Ishikawa (cell line): ENCODE data around the gene PIMREG.

Experiments
- CEBPB ChIP-seq: IDR thresholded peaks from 2 replicates; pipeline ENCODE4 v1.6.1; 2012
- CREB1 ChIP-seq: IDR thresholded peaks from 2 replicates; pipeline ENCODE4 v1.6.1; 2012; ENCODE audit warnings: low read depth
- EGR1 ChIP-seq: IDR thresholded peaks from 2 replicates; pipeline ENCODE4 v1.6.1; 2012
- EP300 ChIP-seq: IDR thresholded peaks from 2 replicates; pipeline ENCODE4 v1.6.1; 2012; ENCODE audit warnings: borderline replicate concordance
- FOXM1 ChIP-seq: IDR thresholded peaks from 2 replicates; pipeline ENCODE4 v1.6.1; 2012; ENCODE audit warnings: low read depth, borderline replicate concordance
- NFIC ChIP-seq: IDR thresholded peaks from 2 replicates; pipeline ENCODE4 v1.6.1; 2012
- RAD21 ChIP-seq: IDR thresholded peaks from 2 replicates; pipeline ENCODE4 v1.6.1; 2012; ENCODE audit warnings: low read depth
- TAF1 ChIP-seq: IDR thresholded peaks from 2 replicates; pipeline ENCODE4 v1.6.1; 2012; ENCODE audit warnings: low read depth, mild to moderate bottlenecking
- TCF12 ChIP-seq: IDR thresholded peaks from 2 replicates; pipeline ENCODE4 v1.6.1; 2012; ENCODE audit warnings: low read depth
- TEAD4 ChIP-seq: IDR thresholded peaks from 2 replicates; pipeline ENCODE4 v1.6.1; 2012
- YY1 ChIP-seq: IDR thresholded peaks from 2 replicates; pipeline ENCODE4 v1.6.1; 2012; ENCODE audit warnings: low read depth
- ZBTB7A ChIP-seq: IDR thresholded peaks from 2 replicates; pipeline ENCODE4 v1.6.1; 2012; ENCODE audit warnings: low read depth
- TF ChIP-seq, protein P1 (sequence below): IDR thresholded peaks from 2 replicates; pipeline ENCODE4 v1.6.1; 2012
- TF ChIP-seq, protein P2 (sequence below): IDR thresholded peaks from 2 replicates; pipeline ENCODE4 v1.6.1; 2012; ENCODE audit warnings: low read depth, mild to moderate bottlenecking
- TF ChIP-seq, protein P3 (sequence below): IDR thresholded peaks from 2 replicates; pipeline ENCODE4 v1.6.1; 2012

The PIMREG gene

DNA sequence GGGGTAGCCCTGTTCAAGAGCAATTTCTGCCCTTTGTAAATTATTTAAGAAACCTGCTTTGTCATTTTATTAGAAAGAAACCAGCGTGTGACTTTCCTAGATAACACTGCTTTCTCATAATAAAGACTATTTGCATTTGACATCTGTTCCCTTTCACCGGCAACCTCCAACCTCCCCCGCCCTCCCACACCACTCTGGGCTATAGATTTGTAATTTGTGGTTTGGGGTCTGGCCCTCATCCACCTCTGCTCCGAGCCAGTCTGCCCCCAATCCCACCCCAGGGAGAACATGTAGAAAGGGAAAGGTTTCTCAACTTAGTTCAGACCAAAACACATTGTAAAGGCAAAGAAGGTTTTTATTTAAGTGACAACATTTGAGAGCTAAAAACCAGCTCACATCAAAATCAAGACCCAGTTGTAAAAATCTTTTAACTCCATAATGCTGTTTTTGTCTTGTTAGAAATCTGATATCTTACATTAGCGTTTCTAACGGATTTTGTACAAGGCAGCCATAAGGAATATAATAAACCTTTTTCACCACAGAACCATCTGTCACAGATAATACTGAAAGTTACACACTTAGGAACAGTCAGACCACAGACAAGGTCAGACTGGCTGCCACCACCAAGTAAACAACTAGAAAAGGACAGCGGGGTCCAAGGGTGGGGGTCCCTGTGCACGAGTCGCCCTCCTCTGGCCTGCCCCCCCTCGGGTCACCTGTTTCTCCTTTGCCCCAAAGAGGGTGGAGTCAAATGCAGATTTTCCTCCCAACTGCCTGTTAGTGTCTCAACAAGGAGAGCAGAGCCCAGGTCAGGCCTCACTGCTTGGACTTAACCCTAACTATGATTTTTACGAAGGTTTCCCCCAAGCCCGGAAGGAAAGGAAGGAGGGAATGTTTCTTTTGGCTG lies 6.9 kb downstream of the PIMREG start:
- TF ChIP-seq CREB1 (no peak), TCF12 (no peak), FOXM1 (no peak), CEBPB (no peak), TEAD4 (no peak), TAF1 (no peak), ZBTB7A (no peak), EGR1 (no peak), NFIC (no peak), EP300 (no peak), YY1 (no peak), RAD21 (no peak)
- TF ChIP-seq, protein P1, sequence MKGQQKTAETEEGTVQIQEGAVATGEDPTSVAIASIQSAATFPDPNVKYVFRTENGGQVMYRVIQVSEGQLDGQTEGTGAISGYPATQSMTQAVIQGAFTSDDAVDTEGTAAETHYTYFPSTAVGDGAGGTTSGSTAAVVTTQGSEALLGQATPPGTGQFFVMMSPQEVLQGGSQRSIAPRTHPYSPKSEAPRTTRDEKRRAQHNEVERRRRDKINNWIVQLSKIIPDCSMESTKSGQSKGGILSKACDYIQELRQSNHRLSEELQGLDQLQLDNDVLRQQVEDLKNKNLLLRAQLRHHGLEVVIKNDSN = no peak
- TF ChIP-seq, protein P2, sequence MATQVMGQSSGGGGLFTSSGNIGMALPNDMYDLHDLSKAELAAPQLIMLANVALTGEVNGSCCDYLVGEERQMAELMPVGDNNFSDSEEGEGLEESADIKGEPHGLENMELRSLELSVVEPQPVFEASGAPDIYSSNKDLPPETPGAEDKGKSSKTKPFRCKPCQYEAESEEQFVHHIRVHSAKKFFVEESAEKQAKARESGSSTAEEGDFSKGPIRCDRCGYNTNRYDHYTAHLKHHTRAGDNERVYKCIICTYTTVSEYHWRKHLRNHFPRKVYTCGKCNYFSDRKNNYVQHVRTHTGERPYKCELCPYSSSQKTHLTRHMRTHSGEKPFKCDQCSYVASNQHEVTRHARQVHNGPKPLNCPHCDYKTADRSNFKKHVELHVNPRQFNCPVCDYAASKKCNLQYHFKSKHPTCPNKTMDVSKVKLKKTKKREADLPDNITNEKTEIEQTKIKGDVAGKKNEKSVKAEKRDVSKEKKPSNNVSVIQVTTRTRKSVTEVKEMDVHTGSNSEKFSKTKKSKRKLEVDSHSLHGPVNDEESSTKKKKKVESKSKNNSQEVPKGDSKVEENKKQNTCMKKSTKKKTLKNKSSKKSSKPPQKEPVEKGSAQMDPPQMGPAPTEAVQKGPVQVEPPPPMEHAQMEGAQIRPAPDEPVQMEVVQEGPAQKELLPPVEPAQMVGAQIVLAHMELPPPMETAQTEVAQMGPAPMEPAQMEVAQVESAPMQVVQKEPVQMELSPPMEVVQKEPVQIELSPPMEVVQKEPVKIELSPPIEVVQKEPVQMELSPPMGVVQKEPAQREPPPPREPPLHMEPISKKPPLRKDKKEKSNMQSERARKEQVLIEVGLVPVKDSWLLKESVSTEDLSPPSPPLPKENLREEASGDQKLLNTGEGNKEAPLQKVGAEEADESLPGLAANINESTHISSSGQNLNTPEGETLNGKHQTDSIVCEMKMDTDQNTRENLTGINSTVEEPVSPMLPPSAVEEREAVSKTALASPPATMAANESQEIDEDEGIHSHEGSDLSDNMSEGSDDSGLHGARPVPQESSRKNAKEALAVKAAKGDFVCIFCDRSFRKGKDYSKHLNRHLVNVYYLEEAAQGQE = no peak
- TF ChIP-seq, protein P3, sequence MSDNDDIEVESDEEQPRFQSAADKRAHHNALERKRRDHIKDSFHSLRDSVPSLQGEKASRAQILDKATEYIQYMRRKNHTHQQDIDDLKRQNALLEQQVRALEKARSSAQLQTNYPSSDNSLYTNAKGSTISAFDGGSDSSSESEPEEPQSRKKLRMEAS = no peak

DNA sequence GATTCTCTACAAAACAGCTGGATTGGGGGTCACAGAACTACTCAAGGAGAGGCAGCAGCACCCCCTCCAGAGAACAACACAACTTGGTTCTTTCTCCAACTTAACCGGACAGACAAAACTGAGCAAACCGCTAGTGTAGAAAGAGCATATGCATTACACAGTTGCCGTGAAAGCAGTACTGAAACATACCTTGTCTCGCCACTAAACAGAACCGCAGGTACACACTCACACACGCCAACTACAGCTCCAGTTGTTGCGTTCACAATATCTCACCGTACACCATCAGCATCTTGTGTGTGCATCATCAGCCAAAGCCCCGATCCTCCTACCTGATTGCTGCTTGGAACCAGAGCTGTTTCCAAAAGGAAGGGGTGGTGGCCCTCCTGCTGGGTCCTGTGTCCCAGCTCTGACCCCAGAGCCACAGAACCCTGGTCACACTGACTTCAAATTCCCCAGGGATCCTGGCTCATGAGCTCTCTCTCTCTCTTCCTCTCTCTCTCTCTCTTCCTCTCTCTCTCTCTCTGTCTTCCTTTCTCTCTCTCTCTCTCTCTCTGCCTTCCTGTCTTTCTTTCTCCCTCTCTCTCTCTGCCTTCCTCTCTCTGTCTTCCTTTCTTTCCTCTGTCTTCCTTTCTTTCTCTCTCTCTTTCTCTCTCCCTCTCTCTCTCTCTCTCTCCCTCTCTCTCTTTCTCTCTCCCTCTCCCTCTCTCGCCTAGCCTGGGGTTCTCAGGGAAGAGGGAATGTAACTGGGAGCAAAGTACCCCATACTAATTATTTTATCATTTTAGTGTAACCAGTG lies 8.4 kb downstream of the PIMREG start:
- no peak for TF ChIP-seq TCF12
- no peak for TF ChIP-seq NFIC
- TF ChIP-seq, protein P1 = no peak
- no peak for TF ChIP-seq FOXM1

DNA sequence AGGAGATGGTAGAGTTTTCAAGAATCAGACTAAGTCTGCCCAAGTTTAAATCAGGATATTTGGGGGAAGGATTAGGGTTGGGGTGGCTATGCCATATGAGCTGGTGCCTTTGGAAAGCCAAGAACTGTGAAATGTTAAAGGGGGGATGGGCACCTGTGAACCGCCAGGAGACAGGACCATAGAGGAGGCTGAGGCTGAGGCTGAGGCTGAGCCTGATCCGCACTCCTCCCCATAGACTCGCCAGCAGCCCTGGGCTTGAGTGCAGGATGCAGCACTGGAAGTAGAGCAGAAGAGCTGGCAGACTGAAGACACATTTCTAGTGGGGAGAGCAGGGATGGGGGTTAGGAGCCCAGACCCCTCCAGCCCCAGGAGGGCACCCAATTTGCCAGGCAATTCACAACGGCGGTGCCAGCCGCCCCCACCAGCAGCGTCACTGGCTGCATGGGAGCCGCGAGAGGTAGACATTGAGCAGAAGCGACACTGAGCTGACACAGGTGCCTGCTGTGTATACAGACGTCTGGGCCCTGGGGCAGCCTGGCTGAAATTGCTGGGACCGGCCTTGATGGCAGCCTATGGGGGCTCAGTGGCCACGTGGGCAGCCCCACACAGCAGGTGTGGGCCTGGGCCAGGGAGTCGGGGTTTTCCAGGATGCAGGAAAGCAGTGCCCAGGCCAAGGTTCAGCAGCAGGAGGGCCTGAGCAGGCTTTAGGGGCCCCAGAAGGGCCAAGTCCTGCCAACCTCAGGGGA lies 9.2 kb downstream of the PIMREG start:
- TF ChIP-seq CEBPB (no peak), TCF12 (no peak), TAF1 (no peak), EP300 (no peak), TEAD4 (no peak), RAD21 (no peak), CREB1 (no peak)
- TF ChIP-seq, protein P1 = no peak

DNA sequence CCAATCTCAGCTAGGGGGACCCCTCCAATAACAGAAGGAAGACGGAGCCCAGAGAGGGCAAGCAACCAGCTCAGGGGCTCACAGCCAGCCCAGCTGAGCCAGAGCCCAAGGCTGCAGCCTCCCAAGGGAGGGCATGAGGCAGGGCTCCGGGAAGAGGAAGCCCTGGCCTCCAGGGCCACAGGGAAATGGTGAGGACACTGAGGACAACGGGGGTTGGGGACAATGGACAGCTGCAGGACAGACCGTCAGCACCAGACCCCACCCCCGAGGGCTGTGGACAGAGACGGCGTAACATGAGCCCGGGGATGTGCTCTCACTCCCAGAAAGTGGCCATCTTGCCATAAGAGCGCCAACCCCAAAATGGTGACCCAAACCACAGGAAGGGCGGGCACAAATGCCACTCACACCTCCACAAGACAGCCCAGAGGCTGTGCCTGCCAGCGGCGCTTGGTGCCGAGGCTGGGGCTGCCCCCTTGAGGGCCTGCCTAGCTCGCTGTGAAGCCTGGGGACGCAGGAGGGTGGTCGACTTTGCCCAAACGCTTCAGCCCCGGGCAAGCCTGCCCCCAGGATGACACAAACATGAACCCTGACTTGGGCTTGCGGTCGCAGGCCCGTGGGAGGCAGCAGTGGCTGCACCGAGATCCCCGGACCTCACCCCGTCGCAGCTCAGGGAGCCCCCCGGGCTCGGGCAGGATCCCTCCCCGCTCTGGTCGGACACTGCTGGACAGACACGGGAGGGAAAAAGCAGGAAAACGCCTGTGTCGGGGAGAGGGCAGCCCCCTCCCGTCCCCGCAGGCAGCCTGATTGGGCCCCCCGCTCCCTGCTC lies 10.5 kb downstream of the PIMREG start:
- no peak for TF ChIP-seq TEAD4
- TF ChIP-seq EGR1 = no peak
- no peak for TF ChIP-seq YY1
- TF ChIP-seq, protein P3 = no peak
- no peak for TF ChIP-seq NFIC
- no peak for TF ChIP-seq FOXM1
- TF ChIP-seq CREB1 = no peak
- TF ChIP-seq TCF12 = no peak
- no peak for TF ChIP-seq CEBPB
- no peak for TF ChIP-seq TAF1
- no peak for TF ChIP-seq ZBTB7A
- TF ChIP-seq, protein P1 = no peak
- TF ChIP-seq EP300 = no peak
- TF ChIP-seq RAD21 = no peak
- TF ChIP-seq, protein P2 = no peak
